ENCODE measurements around the gene KCNG1.

DNA sequence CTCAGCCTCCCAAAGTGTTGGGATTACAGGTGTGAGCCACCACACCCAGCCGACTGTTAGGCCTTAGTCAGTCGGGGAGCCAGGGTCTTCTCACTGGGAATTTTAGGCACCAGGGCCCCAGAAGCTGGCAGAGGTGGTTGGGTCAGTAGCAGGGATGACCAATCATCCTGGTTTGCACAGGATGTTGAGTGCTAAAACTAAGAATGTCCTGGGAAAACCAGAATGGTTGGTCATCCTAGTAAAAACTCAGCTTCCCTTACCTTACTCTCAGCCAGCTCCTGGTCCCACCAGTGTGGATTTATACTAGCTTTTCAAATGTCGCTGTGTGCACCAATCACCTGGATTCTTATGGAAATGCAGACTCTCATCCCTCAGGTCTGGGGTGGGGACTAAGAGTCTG lies 31.8 kb downstream of the KCNG1 start:
- no peak for TF ChIP-seq EZH2phosphoT487 (IDR thresholded peaks at IDR 0.05; ENCODE audit: low read depth, severe bottlenecking, unreplicated experiment)
- TF ChIP-seq, protein P1, sequence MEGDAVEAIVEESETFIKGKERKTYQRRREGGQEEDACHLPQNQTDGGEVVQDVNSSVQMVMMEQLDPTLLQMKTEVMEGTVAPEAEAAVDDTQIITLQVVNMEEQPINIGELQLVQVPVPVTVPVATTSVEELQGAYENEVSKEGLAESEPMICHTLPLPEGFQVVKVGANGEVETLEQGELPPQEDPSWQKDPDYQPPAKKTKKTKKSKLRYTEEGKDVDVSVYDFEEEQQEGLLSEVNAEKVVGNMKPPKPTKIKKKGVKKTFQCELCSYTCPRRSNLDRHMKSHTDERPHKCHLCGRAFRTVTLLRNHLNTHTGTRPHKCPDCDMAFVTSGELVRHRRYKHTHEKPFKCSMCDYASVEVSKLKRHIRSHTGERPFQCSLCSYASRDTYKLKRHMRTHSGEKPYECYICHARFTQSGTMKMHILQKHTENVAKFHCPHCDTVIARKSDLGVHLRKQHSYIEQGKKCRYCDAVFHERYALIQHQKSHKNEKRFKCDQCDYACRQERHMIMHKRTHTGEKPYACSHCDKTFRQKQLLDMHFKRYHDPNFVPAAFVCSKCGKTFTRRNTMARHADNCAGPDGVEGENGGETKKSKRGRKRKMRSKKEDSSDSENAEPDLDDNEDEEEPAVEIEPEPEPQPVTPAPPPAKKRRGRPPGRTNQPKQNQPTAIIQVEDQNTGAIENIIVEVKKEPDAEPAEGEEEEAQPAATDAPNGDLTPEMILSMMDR (IDR thresholded peaks at IDR 0.05; ENCODE audit: poor library complexity) = no peak

Data from hepatocyte (in vitro differentiated cells).